ENCODE results near the gene FBLN1.
"Not testable (repeated sequence)": the region's sequence is repeated elsewhere in the genome, so short reads cannot be mapped to it uniquely, and the experiment has no call there.

FBLN1 gene

GRCh38 chr22:45477366-45478107 lies 25.1 kb upstream of the FBLN1 start:
- DNase-seq (ENCODE audit: low read depth) = no peak

DNA sequence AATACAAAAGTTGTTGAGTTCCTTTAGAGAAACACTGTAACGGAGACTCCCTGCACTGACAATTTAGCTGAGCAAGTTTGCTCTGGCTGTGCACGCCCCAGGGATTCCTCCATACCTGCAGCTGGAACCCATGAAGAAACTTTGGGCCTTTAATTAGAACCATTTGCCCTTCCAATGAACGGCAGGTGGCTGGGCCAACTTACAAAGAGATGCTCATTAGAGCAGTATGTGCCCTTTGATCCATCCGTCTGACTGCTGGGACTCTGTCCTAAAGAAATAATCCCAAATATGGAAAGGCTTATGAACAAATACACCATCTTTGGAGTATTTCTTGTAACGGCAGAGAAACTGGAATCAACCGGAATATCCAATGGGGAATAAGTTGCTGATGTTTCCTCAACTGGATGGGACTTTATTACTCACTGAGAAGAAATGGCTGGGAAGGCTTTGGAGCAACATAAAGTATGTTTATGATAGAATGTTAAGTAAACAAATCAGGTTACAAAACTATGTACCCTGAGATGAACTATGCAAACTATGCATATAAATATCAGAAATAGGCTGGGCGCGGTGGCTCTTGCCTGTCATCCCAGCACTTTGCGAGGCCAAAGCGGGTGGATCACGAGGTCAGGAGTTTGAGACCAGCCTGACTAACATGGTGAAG lies 24.4 kb upstream of the FBLN1 start:
- DNase-seq (ENCODE audit: low read depth) = no peak

GRCh38 chr22:45480717-45481116 lies 22.0 kb upstream of the FBLN1 start:
- no peak for DNase-seq (ENCODE audit: low read depth)

DNA sequence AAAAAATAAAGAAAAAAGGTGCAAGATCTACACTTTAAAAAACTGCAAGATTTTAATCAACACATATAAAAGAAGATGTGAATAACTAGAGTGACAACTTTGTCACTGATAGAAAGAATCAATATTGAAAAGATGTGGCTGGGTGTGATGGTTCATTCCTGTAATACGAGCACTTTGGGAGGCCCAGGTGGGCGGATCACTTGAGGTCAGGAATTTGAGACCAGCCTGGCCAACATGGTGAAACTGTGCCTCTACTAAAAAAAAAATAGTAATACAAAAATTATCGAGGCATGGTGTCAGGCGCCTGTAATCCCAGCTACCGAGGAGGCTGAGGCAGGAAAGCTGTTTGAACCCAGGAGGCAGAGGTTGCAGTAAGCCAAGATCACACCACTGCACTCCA lies 21.0 kb upstream of the FBLN1 start:
- no peak for DNase-seq (ENCODE audit: low read depth)

- DNase-seq (ENCODE audit: low read depth) = no peak
These were observed 20.5 kb upstream of the FBLN1 start for GRCh38 chr22:45482169-45482568.

GRCh38 chr22:45483319-45483718 lies 19.4 kb upstream of the FBLN1 start:
- DNase-seq (ENCODE audit: low read depth) = no peak

DNA sequence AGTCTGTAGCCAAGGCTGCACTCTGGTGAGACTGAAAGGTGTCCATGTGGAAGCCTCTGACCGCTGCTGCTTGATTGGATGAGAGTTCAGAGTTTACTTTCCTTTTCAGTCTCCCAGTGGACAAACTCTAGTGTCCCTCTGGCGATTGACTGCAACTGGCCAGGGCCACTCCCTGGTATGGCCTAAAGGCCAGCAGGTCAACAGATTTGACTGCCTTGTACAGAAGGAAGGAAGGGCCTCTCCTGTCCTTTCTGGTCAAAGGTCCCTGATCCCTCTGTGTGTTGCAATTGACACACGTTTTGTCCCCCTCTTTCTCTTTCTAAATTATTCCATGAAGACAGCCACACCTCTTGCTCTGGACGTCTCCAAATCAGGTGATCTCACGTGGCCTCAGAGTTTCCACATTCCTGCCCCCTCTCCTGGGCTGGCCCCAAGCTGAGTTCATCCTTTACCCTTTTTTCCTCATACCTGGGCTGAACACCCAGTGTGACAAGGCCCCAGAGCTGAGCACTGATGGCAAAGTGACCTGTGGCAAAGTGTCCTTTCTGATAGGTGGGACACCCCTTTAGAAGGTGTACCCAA lies 18.7 kb upstream of the FBLN1 start:
- no peak for DNase-seq (ENCODE audit: low read depth)

GRCh38 chr22:45484742-45485141 lies 17.9 kb upstream of the FBLN1 start:
- no peak for DNase-seq (ENCODE audit: low read depth)

DNA sequence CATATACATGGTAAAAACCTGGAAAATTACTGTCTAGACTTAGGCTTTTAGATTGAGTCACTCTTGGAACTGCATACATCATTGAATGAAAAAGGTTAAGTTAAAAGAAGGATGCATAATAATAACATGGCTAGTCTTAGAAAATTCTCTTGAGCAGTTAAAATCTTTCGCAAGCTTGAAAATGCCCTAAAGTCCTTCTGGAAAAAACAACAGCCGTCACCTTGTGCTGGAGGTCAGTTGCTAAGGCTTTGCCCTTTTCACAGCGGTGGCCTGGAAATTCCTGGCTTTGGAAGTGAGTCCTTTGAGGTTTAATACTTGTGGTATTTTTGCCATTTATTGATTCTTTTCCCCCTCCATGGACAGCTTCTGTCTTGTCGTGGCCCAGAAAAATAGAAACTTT lies 17.4 kb upstream of the FBLN1 start:
- DNase-seq (ENCODE audit: low read depth) = no peak

- DNase-seq (ENCODE audit: low read depth) = no peak
These were observed 13.8 kb upstream of the FBLN1 start for GRCh38 chr22:45488764-45489370.

- no peak for DNase-seq (ENCODE audit: low read depth)
These were observed 11.8 kb upstream of the FBLN1 start for GRCh38 chr22:45490836-45491235.

- no peak for DNase-seq (ENCODE audit: low read depth)
These were observed 10.8 kb upstream of the FBLN1 start for GRCh38 chr22:45491841-45492240.

DNA sequence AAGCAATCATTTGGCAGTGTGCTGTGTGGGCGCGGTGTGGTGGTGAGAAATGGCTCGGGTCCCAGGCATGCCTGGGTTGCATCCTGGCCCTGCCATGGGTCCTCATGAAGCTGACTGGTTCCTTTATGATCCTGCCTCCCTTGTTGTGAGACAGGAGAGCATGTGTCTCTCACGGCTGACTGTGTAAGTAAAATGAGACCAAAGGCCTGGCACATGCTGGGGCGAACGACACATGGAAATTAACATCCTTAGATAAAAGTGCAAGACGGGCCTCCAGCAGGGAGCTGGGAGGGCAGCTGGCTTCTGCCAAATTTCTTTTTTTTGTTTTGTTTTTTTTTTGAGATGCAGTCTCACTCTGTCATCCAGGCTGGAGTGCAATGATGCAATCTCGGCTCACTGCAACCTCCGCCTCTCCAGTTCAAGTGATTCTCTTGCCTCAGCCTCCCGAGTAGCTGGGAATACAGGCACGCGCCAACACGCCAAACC lies 9.4 kb upstream of the FBLN1 start:
- no peak for DNase-seq (ENCODE audit: low read depth)

GRCh38 chr22:45494306-45494705 lies 8.4 kb upstream of the FBLN1 start:
- not testable (repeated sequence) for DNase-seq (ENCODE audit: low read depth)

GRCh38 chr22:45495616-45496015 lies 7.1 kb upstream of the FBLN1 start:
- DNase-seq (ENCODE audit: low read depth) = not testable (repeated sequence)

- no peak for DNase-seq (ENCODE audit: low read depth)
These were observed 6.2 kb upstream of the FBLN1 start for GRCh38 chr22:45496451-45496941.

DNA sequence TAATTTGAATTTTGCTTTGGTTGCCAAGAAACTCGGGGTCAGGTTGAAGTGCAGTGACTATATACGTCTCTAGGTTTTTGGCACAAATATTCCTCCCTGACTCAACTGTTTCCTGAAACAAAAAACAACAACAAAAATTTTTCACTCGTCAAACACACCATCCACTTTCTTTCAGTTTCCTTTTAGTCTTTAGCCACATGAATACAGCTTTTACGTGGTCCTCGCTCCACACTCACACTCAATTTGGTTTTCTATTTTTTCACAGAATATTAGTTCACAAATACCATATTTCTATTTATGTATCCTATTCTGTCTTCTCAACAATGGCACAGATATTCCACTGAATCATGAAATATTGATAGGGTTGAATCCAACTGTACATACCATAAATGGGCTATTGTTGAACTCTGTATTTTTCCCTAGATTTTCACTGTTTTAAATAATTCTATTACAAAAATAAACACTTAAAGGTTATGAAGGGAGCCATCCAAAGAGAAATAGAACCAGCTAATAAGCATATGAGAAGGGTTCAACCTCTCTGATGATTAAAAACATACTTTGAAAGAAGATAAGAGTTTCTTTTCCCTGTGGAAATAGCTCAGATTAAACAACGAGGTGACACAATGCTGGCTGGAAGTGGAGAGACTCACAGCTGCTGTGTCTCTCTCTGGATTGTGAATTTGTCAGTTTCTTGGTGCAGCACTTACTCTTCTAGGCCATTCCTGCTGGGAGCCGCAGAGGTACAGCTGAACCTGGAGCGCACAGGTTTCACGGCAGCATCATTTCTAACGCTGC lies 5.1 kb upstream of the FBLN1 start:
- DNase-seq (ENCODE audit: low read depth) = no peak

GRCh38 chr22:45499746-45500145 lies 2.9 kb upstream of the FBLN1 start:
- DNase-seq (ENCODE audit: low read depth) = no peak

DNA sequence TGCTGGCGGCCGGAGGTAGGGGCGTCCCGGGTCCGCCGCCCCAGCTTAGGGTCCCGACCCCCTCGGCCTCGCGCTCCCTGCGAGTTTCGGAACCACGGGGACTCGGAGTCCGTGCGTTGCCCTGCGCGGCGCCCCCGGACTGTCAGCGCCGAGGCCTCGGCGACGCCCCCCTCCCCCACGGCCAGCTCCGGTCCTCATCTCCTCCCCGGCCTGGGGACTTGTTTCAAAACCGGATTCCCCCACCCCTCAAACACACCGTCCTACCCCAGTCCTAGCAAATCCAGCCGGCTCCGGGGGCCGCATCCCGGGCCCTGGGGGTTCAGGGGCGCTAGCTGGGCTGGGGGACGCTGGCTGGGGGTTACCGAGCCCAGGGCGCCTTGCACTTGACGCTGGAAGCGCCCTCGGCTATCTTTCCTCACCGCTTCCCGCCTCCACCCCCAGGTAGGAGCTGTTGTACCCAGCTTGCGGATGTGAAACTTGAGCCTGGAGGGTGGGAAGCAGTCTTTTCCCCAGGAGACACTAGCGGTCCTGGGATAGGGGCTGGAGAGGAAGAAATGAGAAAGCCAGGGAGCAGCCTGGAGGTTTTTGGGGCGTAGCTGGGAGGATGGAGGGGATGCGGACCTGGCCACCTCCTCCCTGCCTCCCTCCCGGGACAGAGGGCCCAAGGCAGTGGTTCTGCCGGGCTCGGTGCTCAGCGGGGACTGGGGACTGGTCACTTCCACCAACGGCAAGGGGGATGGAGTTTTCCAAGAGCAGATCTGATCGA lies 550 bp downstream of the FBLN1 start:
- no peak for DNase-seq (ENCODE audit: low read depth)

- DNase-seq (ENCODE audit: low read depth) = no peak
These were observed 1.2 kb downstream of the FBLN1 start for GRCh38 chr22:45503816-45504372.

Measured in activated T-cell treated with anti-CD3 and anti-CD28 coated beads for 48 hours (primary cell).